ENCODE measurements around the gene PER1.

GRCh38 chr17:8176197-8176940 lies 24.2 kb upstream of the PER1 start, which contains the start of gene TMEM107:
- TF ChIP-seq CTCF (IDR thresholded peaks at IDR 0.05) (no peak), POLR2A (IDR thresholded peaks at IDR 0.05) (peak in 1 of 2 donors; percentile 27)

Data from vagina (tissue), 2 donors.